ENCODE results near the gene TEX261.

TEX261 gene

GRCh38 chr2:70956141-70956540, 38.5 kb downstream of the TEX261 start:
- DNase-seq, result no peak

- no peak for DNase-seq
Observed at GRCh38 chr2:70954886-70955285, 39.8 kb downstream of the TEX261 start.

- DNase-seq, result no peak
Observed at GRCh38 chr2:70949086-70949485, 45.6 kb downstream of the TEX261 start.

- DNase-seq, result peak; percentile 58
Observed at GRCh38 chr2:70948337-70949003, 46.2 kb downstream of the TEX261 start.

GRCh38 chr2:70947556-70948184, 47.0 kb downstream of the TEX261 start:
- no peak for DNase-seq

- no peak for DNase-seq
Observed at GRCh38 chr2:70946832-70947442, 47.7 kb downstream of the TEX261 start.

GRCh38 chr2:70944111-70944690, 50.5 kb downstream of the TEX261 start:
- no peak for DNase-seq

- DNase-seq, result no peak
Observed at GRCh38 chr2:70943205-70943871, 51.3 kb downstream of the TEX261 start.

- DNase-seq, result no peak
Observed at GRCh38 chr2:70942396-70943204, 52.1 kb downstream of the TEX261 start.

- no peak for DNase-seq
Observed at GRCh38 chr2:70941701-70942100, 53.0 kb downstream of the TEX261 start.

- no peak for DNase-seq
Observed at GRCh38 chr2:70941186-70941585, 53.5 kb downstream of the TEX261 start.

GRCh38 chr2:70939839-70940580, 54.7 kb downstream of the TEX261 start:
- no peak for DNase-seq

- no peak for DNase-seq
Observed at GRCh38 chr2:70939001-70939838, 55.5 kb downstream of the TEX261 start.

- no peak for DNase-seq
Observed at GRCh38 chr2:70938586-70938950, 56.1 kb downstream of the TEX261 start.

- no peak for DNase-seq
Observed at GRCh38 chr2:70937866-70938585, 56.6 kb downstream of the TEX261 start.

GRCh38 chr2:70936979-70937811, 57.5 kb downstream of the TEX261 start:
- DNase-seq, result no peak

- DNase-seq, result no peak
Observed at GRCh38 chr2:70936165-70936978, 58.3 kb downstream of the TEX261 start.

Measured in activated CD4-positive, alpha-beta T cell treated with anti-CD3 and anti-CD28 coated beads for 1 hour (primary cell).